ENCODE results near the gene RAPGEF1.
"Not testable (repeated sequence)": the region's sequence is repeated elsewhere in the genome, so short reads cannot be mapped to it uniquely, and the experiment has no call there.

RAPGEF1 gene

DNA sequence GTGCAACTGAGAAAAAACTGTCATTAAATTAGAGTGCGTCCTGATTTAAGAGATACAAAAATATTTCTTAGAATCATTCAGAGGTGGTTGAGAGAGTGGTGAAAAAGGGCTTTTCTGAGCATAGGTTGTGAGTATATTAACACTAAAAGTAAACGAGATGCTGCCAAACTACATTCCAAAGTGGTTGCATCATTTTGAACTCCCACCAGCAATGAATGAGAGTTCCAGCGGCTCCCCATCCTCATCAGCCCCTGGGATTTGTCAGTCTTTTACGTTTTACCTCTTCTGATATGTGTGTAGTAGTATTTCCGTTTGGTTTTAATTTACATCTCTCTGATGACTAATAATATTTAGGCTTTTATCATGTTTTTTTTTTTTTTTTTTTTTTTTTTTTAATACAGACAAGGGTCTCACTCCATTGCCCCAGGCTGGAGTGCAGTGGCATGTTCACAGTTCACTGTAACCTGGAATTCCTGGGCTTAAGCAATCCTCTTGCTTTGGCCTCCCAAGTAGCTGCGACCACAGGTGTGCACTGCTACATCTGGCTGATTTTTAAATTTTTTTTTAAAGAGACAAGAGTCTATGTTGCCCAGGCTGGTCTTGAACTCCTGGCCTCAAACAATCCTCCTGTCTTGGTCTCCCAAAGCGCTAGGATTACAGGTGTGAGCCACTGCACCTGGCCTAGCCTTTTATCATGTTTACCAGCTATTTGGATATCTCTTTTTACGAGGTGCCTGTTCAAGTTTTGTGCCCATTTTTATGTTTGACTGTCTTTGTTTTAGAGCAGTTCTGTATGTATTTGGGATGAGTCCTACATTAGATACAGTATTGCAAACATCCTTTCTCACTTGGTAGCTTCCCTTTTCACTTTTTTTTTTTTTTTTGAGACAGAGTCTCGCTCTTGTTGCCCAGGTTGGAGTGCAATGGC lies 177.6 kb downstream of the RAPGEF1 start:
- no peak for DNase-seq (ENCODE audit: low read depth in 3 of 3)

- no peak for DNase-seq (ENCODE audit: low read depth in 3 of 3)
Measured at GRCh38 chr9:131559421-131560000, 180.4 kb downstream of the RAPGEF1 start.

GRCh38 chr9:131557855-131558548 lies 181.9 kb downstream of the RAPGEF1 start:
- no peak for DNase-seq (ENCODE audit: low read depth in 3 of 3)

- no peak for DNase-seq (ENCODE audit: low read depth in 3 of 3)
Measured at GRCh38 chr9:131555841-131556673, 183.8 kb downstream of the RAPGEF1 start.

DNA sequence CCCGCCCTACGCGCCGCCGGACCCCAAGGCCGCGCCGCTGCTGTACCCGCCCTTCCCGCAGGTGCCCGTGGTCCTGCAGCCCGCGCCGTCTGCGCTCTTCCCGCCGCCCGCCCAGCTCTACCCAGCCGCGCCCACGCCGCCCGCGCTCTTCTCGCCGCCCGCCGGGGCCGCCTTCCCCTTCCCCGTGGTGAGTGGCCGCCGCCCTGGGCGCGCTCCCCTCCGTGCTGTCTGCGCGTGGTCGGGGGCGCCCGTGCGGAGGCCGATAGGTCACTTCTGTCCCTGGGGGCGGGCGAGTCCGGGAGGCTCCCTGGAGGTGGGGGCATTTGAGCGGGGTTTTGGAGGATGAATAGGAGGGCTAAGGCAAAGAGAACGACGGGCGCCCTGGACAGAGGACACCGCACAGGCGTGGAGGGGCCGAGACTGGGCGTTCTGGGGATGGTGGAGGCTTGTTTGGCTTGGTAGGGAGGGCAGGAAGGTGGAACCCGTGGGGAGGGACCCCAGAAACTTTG lies 185.0 kb downstream of the RAPGEF1 start:
- DNase-seq (ENCODE audit: low read depth in 3 of 3): no peak

GRCh38 chr9:131554087-131554842 lies 185.6 kb downstream of the RAPGEF1 start:
- DNase-seq (ENCODE audit: low read depth in 3 of 3): no peak

GRCh38 chr9:131552030-131552429 lies 187.8 kb downstream of the RAPGEF1 start:
- DNase-seq (ENCODE audit: low read depth in 3 of 3): no peak

DNA sequence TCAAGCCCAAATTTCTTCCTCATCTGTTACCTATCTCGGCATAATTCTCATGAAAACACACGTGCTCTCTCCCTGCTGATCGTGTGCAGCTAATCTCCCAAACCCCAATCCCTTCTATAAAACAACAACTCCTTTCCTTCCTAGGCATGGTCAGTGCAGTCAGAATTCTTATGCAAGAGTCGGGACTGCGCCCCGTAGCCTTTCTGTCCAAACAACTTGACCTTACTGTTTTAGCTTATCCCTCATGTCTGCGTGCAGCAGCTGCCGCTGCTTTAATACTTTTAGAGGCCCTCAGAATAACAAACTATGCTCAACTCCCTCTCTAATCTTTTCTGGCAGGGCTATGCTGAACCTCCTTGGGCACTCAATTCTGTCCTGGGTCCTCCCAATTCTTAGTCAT lies 189.4 kb downstream of the RAPGEF1 start:
- not testable (repeated sequence) for DNase-seq (ENCODE audit: low read depth in 3 of 3)

DNA sequence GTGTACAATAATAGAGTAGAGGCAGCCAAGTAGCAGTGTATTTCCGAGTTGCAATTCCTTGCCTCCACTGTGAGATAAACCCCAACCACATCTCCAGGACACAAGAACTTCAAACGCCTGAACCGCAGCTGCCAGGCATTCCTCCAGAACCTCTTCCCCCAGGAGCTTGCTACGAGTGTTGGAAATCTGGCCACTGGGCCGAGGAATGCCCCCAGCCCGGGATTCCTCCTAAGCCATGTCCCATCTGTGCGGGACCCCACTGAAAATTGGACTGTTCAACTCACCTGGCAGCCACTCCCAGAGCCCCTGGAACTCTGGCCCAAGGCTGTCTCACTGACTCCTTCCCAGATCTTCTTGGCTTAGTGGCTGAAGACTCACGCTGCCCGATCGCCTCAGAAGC lies 190.7 kb downstream of the RAPGEF1 start:
- DNase-seq (ENCODE audit: low read depth in 3 of 3): not testable (repeated sequence)

GRCh38 chr9:131546336-131547084 lies 193.4 kb downstream of the RAPGEF1 start:
- no peak for DNase-seq (ENCODE audit: low read depth in 3 of 3)

DNA sequence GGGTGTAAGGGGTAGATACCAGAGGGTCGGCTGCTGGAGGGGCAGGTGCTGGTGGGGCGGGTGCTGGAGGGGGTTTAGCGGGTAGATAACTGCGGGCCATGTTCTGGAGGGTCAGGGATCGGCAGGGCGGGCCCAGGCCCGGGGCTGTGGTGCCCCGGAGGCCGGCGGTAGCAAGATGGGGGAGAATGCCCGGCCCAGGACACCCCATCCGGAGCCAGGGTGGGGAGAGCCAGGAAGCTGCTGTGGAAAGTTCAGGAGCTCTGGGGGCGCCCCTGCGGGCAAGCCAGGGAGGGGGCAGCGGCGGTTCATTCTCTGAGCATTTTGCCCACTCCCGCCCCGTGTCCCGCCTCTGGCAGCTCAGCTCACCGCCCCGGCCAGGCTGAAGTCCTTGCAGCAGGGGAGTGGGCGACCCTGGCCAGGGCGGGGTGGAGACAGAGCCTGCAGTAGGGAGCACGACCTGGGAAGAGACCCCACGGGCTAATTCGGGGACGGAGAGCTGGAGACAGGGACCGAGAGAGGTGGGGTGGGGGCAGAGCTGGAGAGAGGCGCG lies 194.0 kb downstream of the RAPGEF1 start:
- DNase-seq (ENCODE audit: low read depth in 3 of 3): no peak

DNA sequence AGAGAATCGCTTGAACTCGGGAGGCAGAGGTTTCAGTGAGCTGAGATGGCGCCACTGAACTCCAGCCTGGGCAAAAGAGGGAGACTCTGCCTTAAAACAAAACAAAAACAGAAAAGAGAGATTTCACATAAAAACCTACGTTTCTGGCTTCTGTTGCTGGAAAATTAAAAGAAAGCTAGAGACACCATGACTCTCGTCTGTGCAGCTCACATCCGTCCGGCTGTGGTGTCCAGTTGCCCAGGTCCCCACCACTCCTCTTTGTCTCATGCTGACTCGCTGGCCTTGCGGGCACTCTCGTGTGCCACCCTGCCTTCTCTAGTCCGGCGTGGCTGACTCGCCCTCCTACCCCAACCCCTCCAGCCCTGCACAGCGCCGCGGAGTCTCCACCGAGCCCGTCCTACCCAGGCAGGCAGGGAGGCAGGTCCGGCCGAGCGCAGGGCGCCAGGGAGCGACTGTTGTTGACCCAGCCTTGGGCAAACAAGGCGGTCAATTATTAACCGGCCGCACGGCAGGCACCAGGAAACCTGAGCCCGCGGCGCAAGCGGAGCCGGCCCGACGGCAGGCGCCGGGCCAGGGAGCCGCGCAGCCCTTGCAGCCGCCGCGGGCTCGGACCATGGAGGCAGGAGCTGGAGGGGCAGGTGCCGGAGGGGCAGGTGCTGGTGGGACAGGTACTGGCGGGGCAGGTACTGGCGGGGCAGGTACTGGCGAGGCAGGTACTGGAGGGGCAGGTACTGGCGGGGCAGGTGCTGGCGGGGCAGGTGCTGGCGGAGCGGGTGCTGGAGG lies 194.7 kb downstream of the RAPGEF1 start, which contains the start of gene PRRT1B:
Gene PRRT1B, plus strand, starts transcription at position 521 of the 783 bp plus-strand sequence. Its CDS starts 93 bp downstream, at position 614.
- DNase-seq (ENCODE audit: low read depth in 3 of 3): no peak

GRCh38 chr9:131543141-131543540 lies 196.7 kb downstream of the RAPGEF1 start:
- DNase-seq (ENCODE audit: low read depth in 3 of 3): no peak

DNA sequence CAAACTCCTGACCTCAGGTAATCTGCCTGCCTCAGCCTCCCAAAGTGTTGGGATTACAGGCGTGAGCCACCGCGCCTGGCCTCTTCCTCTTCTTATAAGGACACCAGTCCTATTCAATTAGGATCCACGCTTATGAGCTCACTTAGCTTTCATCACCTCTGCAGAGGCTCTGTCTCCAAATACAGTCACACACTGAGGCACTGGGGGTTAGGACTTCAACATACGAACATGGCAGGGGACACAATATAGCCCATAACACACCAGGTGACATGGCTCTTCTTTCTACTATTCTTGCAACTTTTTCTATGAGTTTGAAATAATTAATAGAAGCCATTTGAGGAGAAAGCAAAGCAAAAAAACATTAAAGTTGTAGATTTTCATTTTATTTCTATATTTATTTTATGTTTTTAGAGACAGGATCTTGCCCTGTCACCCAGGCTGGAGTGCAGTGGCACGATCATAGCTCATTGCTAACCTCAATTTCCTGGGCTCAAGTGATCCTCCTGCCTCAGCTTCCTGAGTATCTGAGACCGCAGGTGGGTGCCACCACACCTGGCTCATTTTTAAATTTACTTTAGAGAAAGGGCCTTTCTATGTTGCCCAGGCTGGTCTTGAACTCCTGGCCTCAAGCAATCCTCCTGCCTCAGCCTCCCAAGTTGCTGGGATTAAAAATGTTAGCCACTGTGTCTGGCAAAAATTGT lies 200.5 kb downstream of the RAPGEF1 start:
- no peak for DNase-seq (ENCODE audit: low read depth in 3 of 3)

GRCh38 chr9:131537946-131538345 lies 201.9 kb downstream of the RAPGEF1 start:
- DNase-seq (ENCODE audit: low read depth in 3 of 3): no peak

DNA sequence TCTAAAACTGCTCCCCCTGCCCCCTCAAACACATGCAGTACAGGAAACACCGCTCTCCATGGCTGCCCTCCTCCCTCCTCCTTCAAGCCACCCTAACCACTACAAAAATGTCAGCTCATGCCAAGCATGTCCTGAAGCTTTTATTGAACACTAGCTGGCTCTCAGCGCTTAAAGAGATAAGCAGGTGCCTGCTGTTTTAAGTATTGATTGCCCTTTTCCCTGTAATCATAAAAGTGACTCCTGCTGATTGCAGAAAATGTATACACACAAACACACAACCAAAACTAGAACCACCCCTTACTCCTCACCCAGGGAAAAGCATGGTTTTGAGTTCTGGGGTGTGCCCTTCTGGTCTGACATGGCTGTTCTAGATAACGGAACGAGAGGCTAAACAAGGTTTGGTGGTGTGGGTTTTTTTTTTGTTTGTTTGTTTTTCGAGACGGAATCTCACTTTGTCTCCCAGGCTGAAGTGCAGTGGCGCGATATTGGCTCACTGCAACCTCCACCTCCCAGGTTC lies 205.1 kb downstream of the RAPGEF1 start:
- no peak for DNase-seq (ENCODE audit: low read depth in 3 of 3)

- peak; percentile 47 to 73 (median 57) for DNase-seq (ENCODE audit: low read depth in 3 of 3)
Measured at GRCh38 chr9:131530920-131531832, 208.7 kb downstream of the RAPGEF1 start, which contains the start of gene UCK1. TSS of gene UCK1 (minus strand) at chr9:131531263. CDS start at chr9:131531174, 89 bp downstream.

Data from stimulated activated CD4-positive, alpha-beta T cell treated with anti-CD3 and anti-CD28 coated beads, TNF-alpha, amount 100 ng/mL, for 24 hours (primary cell).